RWPE1 (cell line): ENCODE results near the gene SLC15A1.

Source experiments
- CTCF ChIA-PET: fragments of 350-600 bp; sonication (Branson Sonifier 250); formaldehyde crosslinking; extraction: SDS; loops from one replicate; lab custom pipeline; 2021; lab: Yijun Ruan, JAX
- POLR2A ChIA-PET: fragments of 400-600 bp; formaldehyde crosslinking; extraction: SDS; loops from one replicate; lab custom pipeline; 2020; ENCODE audit warnings: antibody characterized with exemption; ENCODE audit not compliant: low non-redundant PET; lab: Yijun Ruan, JAX
- DNase-seq: peaks from one replicate; pipeline ENCODE4 v3.0.0; 2012; ENCODE audit warnings: low spot score
- H3K27ac ChIP-seq: fragments of 450-650 bp; 2 replicates; pipeline ENCODE4 v1.5.1; 2017
- CTCF ChIP-seq: fragments of 450-650 bp; conservative IDR thresholded peaks from 2 replicates; pipeline ENCODE4 v1.5.1; 2017; ENCODE audit warnings: low read depth, mild to moderate bottlenecking

SLC15A1 gene

GRCh38 chr13:98782654-98783053, 30.2 kb upstream of the SLC15A1 start:
- POLR2A ChIA-PET = no interaction called here

GRCh38 chr13:98781905-98782304, 29.4 kb upstream of the SLC15A1 start:
- no peak overlapping the region for H3K27ac ChIP-seq
- POLR2A ChIA-PET = no interaction called here
- CTCF ChIA-PET = no interaction called here
- no peak for TF ChIP-seq CTCF
- no peak for DNase-seq

More at GRCh38 chr13:98782654-98783053, 30.2 kb upstream of the SLC15A1 start:
- no peak for TF ChIP-seq CTCF
- no peak for DNase-seq
- H3K27ac ChIP-seq = no peak overlapping the region
- CTCF ChIA-PET = interaction anchor here (0.6 kb wide), 1 partner anchor 342 kb away, joined by 3 read pairs; no protein-coding TSS in a partner anchor

GRCh38 chr13:98781470-98781869, 29.0 kb upstream of the SLC15A1 start:
- no peak overlapping the region for H3K27ac ChIP-seq
- ChIA-PET CTCF (interaction anchor here (0.6 kb wide), 1 partner anchor 240 kb away, joined by 4 read pairs; no protein-coding TSS in a partner anchor), POLR2A (no interaction called here)
- TF ChIP-seq CTCF = no peak
- no peak for DNase-seq

GRCh38 chr13:98781045-98781444, 28.6 kb upstream of the SLC15A1 start:
- DNase-seq = no peak
- POLR2A ChIA-PET = no interaction called here
- CTCF ChIA-PET = interaction anchor here (0.6 to 1.1 kb wide), 2 partner anchors 13 to 240 kb away, joined by 3 to 4 read pairs; no protein-coding TSS in a partner anchor
- TF ChIP-seq CTCF = no peak
- no peak overlapping the region for H3K27ac ChIP-seq

- no peak for TF ChIP-seq CTCF
- no peak overlapping the region for H3K27ac ChIP-seq
- CTCF ChIA-PET = interaction anchor here (0.6 to 1.1 kb wide), 2 partner anchors 14 to 83 kb away, joined by 3 read pairs; no protein-coding TSS in a partner anchor
- DNase-seq = no peak
- POLR2A ChIA-PET = no interaction called here
Measured at GRCh38 chr13:98780451-98780850, 28.0 kb upstream of the SLC15A1 start.

- ChIA-PET POLR2A (no interaction called here), CTCF (interaction anchor here (1.1 kb wide), 1 partner anchor 15 kb away, joined by 3 read pairs; no protein-coding TSS in a partner anchor)
- DNase-seq = no peak
- no peak for TF ChIP-seq CTCF
- H3K27ac ChIP-seq = no peak overlapping the region
Measured at GRCh38 chr13:98779695-98780094, 27.2 kb upstream of the SLC15A1 start.
